ENCODE measurements around the gene RAMP2. TPM values are rescaled to one million over a fixed set of nuclear protein-coding genes. Genes with fewer than 3 reads are reported as not detected.
A peak's percentile ranks its signal among the peaks of the same experiment; 100 is the strongest.

Gene RAMP2
- total and polyA plus RNA-seq, 2 of the 13 experiments (the other 11 are each of a cell fraction or from before 2014, with no cell fraction given): 1.4 to 5.2 TPM

- TF ChIP-seq DPF2 (CRISPR knock-in tag; IDR thresholded peaks at IDR 0.05; ENCODE audit: borderline replicate concordance, low read depth) (no peak), ZNF343 (CRISPR knock-in tag; IDR thresholded peaks at IDR 0.05) (peak; percentile 57; the same call in 1 of the 2 replicates), ZNF816 (CRISPR knock-in tag; IDR thresholded peaks at IDR 0.05; ENCODE audit: borderline replicate concordance) (peak; percentile 76; the same call in 1 of the 2 replicates), SKI (IDR thresholded peaks at IDR 0.05; ENCODE audit: partially characterized antibody) (peak; percentile 16), CTCF (CRISPR knock-in tag; IDR thresholded peaks at IDR 0.05) (no peak; the same call in 1 of the 2 replicates), MIXL1 (CRISPR knock-in tag; IDR thresholded peaks at IDR 0.05) (peak; percentile 17; the same call in 1 of the 2 replicates), SNAPC2 (CRISPR knock-in tag; IDR thresholded peaks at IDR 0.05) (peak; percentile 95), MED1 (CRISPR knock-in tag; IDR thresholded peaks at IDR 0.05) (peak; percentile 74; the same call in 1 of the 2 replicates), HOXA5 (CRISPR knock-in tag; IDR thresholded peaks at IDR 0.05) (peak; percentile 49; the same call in 1 of the 2 replicates), FOXP1 (IDR thresholded peaks at IDR 0.05) (no peak), FOXP1 (CRISPR knock-in tag; IDR thresholded peaks at IDR 0.05) (0 out of 2 replicates have a peak, but pooled peaks have one; percentile 25), ARNT (IDR thresholded peaks at IDR 0.05) (no peak), ZNF12 (CRISPR knock-in tag; IDR thresholded peaks at IDR 0.05) (peak; percentile 38; the same call in 1 of the 2 replicates), ZNF670 (CRISPR knock-in tag; IDR thresholded peaks at IDR 0.05; ENCODE audit: borderline replicate concordance) (peak; percentile 91; the same call in 1 of the 2 replicates), HMGA1 (CRISPR knock-in tag; conservative IDR thresholded peaks at IDR 0.05) (no peak), FOXA3 (CRISPR knock-in tag; IDR thresholded peaks at IDR 0.05) (peak; percentile 99), ZNF749 (CRISPR knock-in tag; IDR thresholded peaks at IDR 0.05; ENCODE audit: borderline replicate concordance) (peak; percentile 67; the same call in 1 of the 2 replicates), ZNF704 (CRISPR knock-in tag; IDR thresholded peaks at IDR 0.05; ENCODE audit: borderline replicate concordance) (peak; percentile 90), ZNF773 (CRISPR knock-in tag; IDR thresholded peaks at IDR 0.05; ENCODE audit: borderline replicate concordance) (no peak), CC2D1A (CRISPR knock-in tag; IDR thresholded peaks at IDR 0.05) (no peak), ZNF678 (CRISPR knock-in tag; IDR thresholded peaks at IDR 0.05) (no peak), KAT8 (CRISPR knock-in tag; IDR thresholded peaks at IDR 0.05) (peak; percentile 83), IKZF5 (CRISPR knock-in tag; IDR thresholded peaks at IDR 0.05) (peak; percentile 79), TOE1 (CRISPR knock-in tag; IDR thresholded peaks at IDR 0.05) (no peak; the same call in 1 of the 2 replicates), JARID2 (CRISPR knock-in tag; IDR thresholded peaks at IDR 0.05; ENCODE audit: insufficient replicate concordance) (no peak), ZNF335 (CRISPR knock-in tag; IDR thresholded peaks at IDR 0.05) (no peak; the same call in 1 of the 2 replicates), ZNF75D (CRISPR knock-in tag; IDR thresholded peaks at IDR 0.05; ENCODE audit: borderline replicate concordance) (peak; percentile 91; the same call in 1 of the 2 replicates), ZNF772 (CRISPR knock-in tag; IDR thresholded peaks at IDR 0.05) (peak; percentile 97), ZNF775 (CRISPR knock-in tag; IDR thresholded peaks at IDR 0.05; ENCODE audit: borderline replicate concordance) (peak; percentile 81)
Measured at GRCh38 chr17:42744806-42745617, 16.0 kb upstream of the RAMP2 start, which contains the start of gene EZH1 (continued).
